ENCODE results near the gene MYCBPAP. TPM values are rescaled to one million over a fixed set of nuclear protein-coding genes. Genes with fewer than 3 reads are reported as not detected.

Gene MYCBPAP
- total and polyA plus RNA-seq, 8 donors: 1.4 to 9.1 (median 5.8) TPM

GRCh38 chr17:50479522-50480141 is 28.6 kb upstream of the MYCBPAP start:
- Histone ChIP-seq H3K36me3 (peaks cover 0 to 24% of the 10 kb centered on the region in 2 donors), H3K4me1 (peaks cover 7 to 46% of the 10 kb centered on the region in 2 donors), H3K4me3 (peak overlapping the region; percentile 80 to 90), H3K9me3 (no peaks in the 10 kb centered on the region), H3K27me3 (peaks cover 0 to 10% of the 10 kb centered on the region in 2 donors), H3K27ac (peak overlapping the region; percentile 84 to 89)
- intact Hi-C loops (cut with DNase I): no loop called here
- DNase-seq: peak in 3 of 4 donors; percentile 84 to 89 (median 84)
- peak; percentile 32 to 54 for TF ChIP-seq CTCF (IDR thresholded peaks at IDR 0.05)
- peak; percentile 72 for ATAC-seq

- DNase-seq (no peak), ATAC-seq (no peak)
- Histone ChIP-seq H3K4me1 (peaks cover 7 to 46% of the 10 kb centered on the region in 2 donors), H3K36me3 (peaks cover 0 to 30% of the 10 kb centered on the region in 2 donors), H3K27me3 (peaks cover 0 to 10% of the 10 kb centered on the region in 2 donors), H3K9me3 (no peaks in the 10 kb centered on the region), H3K27ac (no peak overlapping the region), H3K4me3 (no peak overlapping the region)
- intact Hi-C loops (cut with DNase I): no loop called here
- TF ChIP-seq CTCF (IDR thresholded peaks at IDR 0.05): no peak
Observed at GRCh38 chr17:50480142-50480764, 28.0 kb upstream of the MYCBPAP start.

GRCh38 chr17:50480854-50481490 is 27.3 kb upstream of the MYCBPAP start:
- no peak for TF ChIP-seq CTCF (IDR thresholded peaks at IDR 0.05)
- no peak overlapping the region for H3K27ac ChIP-seq
- ATAC-seq (no peak), DNase-seq (no peak)
- H3K36me3 ChIP-seq: peaks cover 0 to 37% of the 10 kb centered on the region in 2 donors
- H3K27me3 ChIP-seq: peaks cover 0 to 10% of the 10 kb centered on the region in 2 donors
- no peaks in the 10 kb centered on the region for H3K9me3 ChIP-seq
- H3K4me3 ChIP-seq: no peak overlapping the region
- intact Hi-C loops (cut with DNase I): no loop called here
- peaks cover 7 to 46% of the 10 kb centered on the region in 2 donors for H3K4me1 ChIP-seq

GRCh38 chr17:50481648-50482047 is 26.6 kb upstream of the MYCBPAP start:
- H3K27me3 ChIP-seq: peaks cover 0 to 4% of the 10 kb centered on the region in 2 donors
- no peak for TF ChIP-seq CTCF (IDR thresholded peaks at IDR 0.05)
- peaks cover 0 to 39% of the 10 kb centered on the region in 2 donors for H3K36me3 ChIP-seq
- no peaks in the 10 kb centered on the region for H3K9me3 ChIP-seq
- H3K27ac ChIP-seq: no peak overlapping the region
- DNase-seq (no peak), ATAC-seq (no peak)
- no peak overlapping the region for H3K4me3 ChIP-seq
- peaks cover 7 to 46% of the 10 kb centered on the region in 2 donors for H3K4me1 ChIP-seq
- intact Hi-C loops (cut with DNase I): no loop called here

GRCh38 chr17:50482110-50482509 is 26.1 kb upstream of the MYCBPAP start:
- no peaks in the 10 kb centered on the region for H3K27me3 ChIP-seq
- intact Hi-C loops (cut with DNase I): no loop called here
- ATAC-seq: no peak
- no peak overlapping the region for H3K27ac ChIP-seq
- H3K4me3 ChIP-seq: no peak overlapping the region
- peaks cover 0 to 39% of the 10 kb centered on the region in 2 donors for H3K36me3 ChIP-seq
- DNase-seq: peak in 1 of 4 donors; percentile 80
- TF ChIP-seq CTCF (IDR thresholded peaks at IDR 0.05): no peak
- H3K9me3 ChIP-seq: no peaks in the 10 kb centered on the region
- peaks cover 7 to 46% of the 10 kb centered on the region in 2 donors for H3K4me1 ChIP-seq
